Cardiac fibroblast (primary cell): ENCODE results near the gene LTBP1.

ENCODE experiments used
- DNase-seq, 2 donors: peaks; one replicate each; pipeline versions ENCODE4 v3.0.0 to v3.0.0-alpha.2; 2010; ENCODE audit warnings: low read depth in 2 of 2
- H3K4me3 ChIP-seq, 2 donors: replicated peaks in 1 of 2; 1 replicate in 1 of 2; 2 replicates in 1 of 2; pipeline ENCODE4 v1.5.1; 2011; ENCODE audit warnings: low read depth in 2 of 2, low read length in 2 of 2, mild to moderate bottlenecking in 2 of 2, moderate library complexity in 1 of 2
- TF ChIP-seq, protein P1 (sequence below): IDR thresholded peaks from one replicate; pipeline ENCODE4 v1.5.1; 2011; ENCODE audit warnings: low read depth, mild to moderate bottlenecking, low read length, inconsistent platforms

The LTBP1 gene

DNA sequence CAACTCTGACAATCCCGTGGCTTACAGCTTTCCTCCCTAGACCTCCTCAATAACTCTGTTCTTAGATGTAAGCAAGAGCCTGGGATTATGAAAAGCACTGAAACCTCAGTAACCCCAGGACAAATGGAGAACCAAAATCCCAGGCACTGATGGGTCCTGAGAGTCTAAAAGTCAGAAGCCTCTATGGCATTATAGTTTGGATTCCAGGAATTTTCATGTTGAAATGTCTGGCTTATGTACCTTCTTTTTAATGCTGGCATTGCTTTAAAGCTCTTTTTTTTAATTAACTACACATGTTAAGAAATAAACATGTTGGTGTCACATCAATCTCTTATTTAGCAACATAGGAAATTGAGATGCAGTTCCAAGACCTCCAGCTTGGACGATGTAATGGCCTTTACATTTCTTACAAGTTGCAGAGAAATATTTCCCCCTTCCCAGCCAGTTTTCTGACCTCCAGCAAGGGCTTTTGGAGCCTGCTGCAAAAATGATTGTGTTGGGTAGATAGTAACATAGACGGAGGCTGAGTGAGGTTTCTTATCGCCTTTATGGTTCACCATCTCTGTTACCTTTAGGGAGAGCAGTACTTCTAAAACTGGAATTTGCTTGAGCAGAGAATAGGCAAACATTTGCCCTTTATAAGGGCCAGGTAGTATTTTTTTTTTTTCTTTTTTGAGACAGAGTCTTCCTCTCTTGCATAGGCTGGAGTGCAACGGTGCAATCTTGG is 444.9 kb downstream of the LTBP1 start:
- TF ChIP-seq, protein P1, sequence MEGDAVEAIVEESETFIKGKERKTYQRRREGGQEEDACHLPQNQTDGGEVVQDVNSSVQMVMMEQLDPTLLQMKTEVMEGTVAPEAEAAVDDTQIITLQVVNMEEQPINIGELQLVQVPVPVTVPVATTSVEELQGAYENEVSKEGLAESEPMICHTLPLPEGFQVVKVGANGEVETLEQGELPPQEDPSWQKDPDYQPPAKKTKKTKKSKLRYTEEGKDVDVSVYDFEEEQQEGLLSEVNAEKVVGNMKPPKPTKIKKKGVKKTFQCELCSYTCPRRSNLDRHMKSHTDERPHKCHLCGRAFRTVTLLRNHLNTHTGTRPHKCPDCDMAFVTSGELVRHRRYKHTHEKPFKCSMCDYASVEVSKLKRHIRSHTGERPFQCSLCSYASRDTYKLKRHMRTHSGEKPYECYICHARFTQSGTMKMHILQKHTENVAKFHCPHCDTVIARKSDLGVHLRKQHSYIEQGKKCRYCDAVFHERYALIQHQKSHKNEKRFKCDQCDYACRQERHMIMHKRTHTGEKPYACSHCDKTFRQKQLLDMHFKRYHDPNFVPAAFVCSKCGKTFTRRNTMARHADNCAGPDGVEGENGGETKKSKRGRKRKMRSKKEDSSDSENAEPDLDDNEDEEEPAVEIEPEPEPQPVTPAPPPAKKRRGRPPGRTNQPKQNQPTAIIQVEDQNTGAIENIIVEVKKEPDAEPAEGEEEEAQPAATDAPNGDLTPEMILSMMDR = no peak
- H3K4me3 ChIP-seq = no peak overlapping the region
- DNase-seq = peak in 1 of 2 donors; percentile 64

- TF ChIP-seq, protein P1 = no peak
- DNase-seq = no peak
Observed at GRCh38 chr2:33392366-33392765, 445.6 kb downstream of the LTBP1 start.

GRCh38 chr2:33395034-33395433 is 448.3 kb downstream of the LTBP1 start:
- no peak overlapping the region for H3K4me3 ChIP-seq
- TF ChIP-seq, protein P1 = no peak
- DNase-seq = no peak

More at GRCh38 chr2:33392366-33392765, 445.6 kb downstream of the LTBP1 start:
- no peak overlapping the region for H3K4me3 ChIP-seq

- DNase-seq = peak; percentile 81 to 82
- H3K4me3 ChIP-seq = no peak overlapping the region
- TF ChIP-seq, protein P1 = peak; percentile 71
Observed at GRCh38 chr2:33395655-33396249, 449.0 kb downstream of the LTBP1 start.

GRCh38 chr2:33404321-33404720 is 457.6 kb downstream of the LTBP1 start:
- H3K4me3 ChIP-seq = no peak overlapping the region
- DNase-seq = no peak

GRCh38 chr2:33406622-33407021 is 459.9 kb downstream of the LTBP1 start:
- no peak for DNase-seq

More at GRCh38 chr2:33404321-33404720, 457.6 kb downstream of the LTBP1 start:
- TF ChIP-seq, protein P1 = no peak

More at GRCh38 chr2:33406622-33407021, 459.9 kb downstream of the LTBP1 start:
- no peak overlapping the region for H3K4me3 ChIP-seq
- TF ChIP-seq, protein P1 = no peak
